T-helper 2 cell treated with Interferon-gamma antibody and Interleukin-4, amounts not matched to agents 5 μg/mL and 100 μg/mL, for 36 hours (primary cell): ENCODE results near the gene OR52B4.
"Not testable (repeated sequence)": the region's sequence is repeated elsewhere in the genome, so short reads cannot be mapped to it uniquely, and the experiment has no call there.

Source experiments
- DNase-seq: peaks from one replicate; pipeline ENCODE4 v3.0.0; 2021; ENCODE audit warnings: low spot score
- H3K27ac Mint-ChIP-seq: one replicate; pipeline ENCODE4 v1.8.0; 2021; ENCODE audit warnings: mild to moderate bottlenecking, mixed read lengths
- H3K27me3 Mint-ChIP-seq: one replicate; pipeline ENCODE4 v1.8.0; 2021; ENCODE audit warnings: low read depth, mixed read lengths
- H3K36me3 Mint-ChIP-seq: one replicate; pipeline ENCODE4 v1.8.0; 2021; ENCODE audit warnings: low read depth, mixed read lengths
- H3K4me1 Mint-ChIP-seq: one replicate; pipeline ENCODE4 v1.8.0; 2021; ENCODE audit warnings: low read depth, mixed read lengths
- H3K4me3 Mint-ChIP-seq: one replicate; pipeline ENCODE4 v1.8.0; 2022; ENCODE audit warnings: mild to moderate bottlenecking, moderate library complexity, mixed read lengths
- H3K9me3 Mint-ChIP-seq: one replicate; pipeline ENCODE4 v1.8.0; 2021; ENCODE audit warnings: mixed read lengths

Gene OR52B4

DNA sequence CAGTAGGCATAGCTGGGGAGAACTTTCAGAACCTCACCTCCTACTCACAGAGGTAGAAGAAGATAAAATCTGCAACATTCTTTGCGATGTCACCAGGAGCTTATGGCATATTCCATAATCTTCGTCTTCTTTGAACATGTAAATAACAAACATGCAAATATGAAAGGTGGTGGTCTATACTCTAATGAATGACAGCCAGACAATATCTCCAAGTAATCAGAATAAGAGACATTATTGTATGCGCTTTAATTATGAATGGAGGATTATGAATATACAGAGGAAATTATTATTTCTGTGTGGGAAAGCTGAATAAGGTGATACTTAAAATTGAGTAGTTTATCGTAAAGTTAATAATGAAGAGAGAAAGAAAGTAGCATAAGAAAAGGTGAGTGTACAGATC lies at the start of gene OR52B4:
Gene OR52B4 (minus strand): TSS at position 101 of the 400 bp plus-strand sequence. CDS start 91 bp downstream, at position 10.
- H3K9me3 Mint-ChIP-seq: no peaks in the 10 kb centered on the region
- no peak for DNase-seq
- H3K36me3 Mint-ChIP-seq: no peaks in the 10 kb centered on the region
- no peaks in the 10 kb centered on the region for H3K4me1 Mint-ChIP-seq
- no peaks in the 10 kb centered on the region for H3K27me3 Mint-ChIP-seq
- no peak within 1 kb of the TSS for H3K4me3 Mint-ChIP-seq
- no peak within 1 kb of the TSS for H3K27ac Mint-ChIP-seq

DNA sequence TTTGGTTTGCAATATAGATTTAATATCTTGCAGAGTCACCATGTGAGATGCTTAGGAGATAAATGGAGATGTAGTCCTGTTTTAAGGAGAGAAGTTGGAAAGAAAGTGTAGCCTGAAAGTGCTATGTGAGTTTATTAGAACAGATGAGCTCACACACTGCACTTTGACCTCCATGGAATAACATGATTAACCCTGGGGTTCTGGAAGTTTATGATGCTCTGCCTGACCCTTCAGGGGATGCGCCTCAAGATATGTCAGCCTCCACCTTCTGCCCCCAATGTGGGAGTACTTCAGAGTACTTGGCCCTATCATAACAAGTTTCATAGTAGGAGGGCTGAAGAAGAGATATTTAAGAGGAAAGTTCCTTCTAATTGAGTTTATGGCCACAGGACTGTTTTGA lies 48.6 kb upstream of the OR52B4 start:
- H3K9me3 Mint-ChIP-seq: no peaks in the 10 kb centered on the region
- H3K4me3 Mint-ChIP-seq: no peak overlapping the region
- H3K4me1 Mint-ChIP-seq: no peaks in the 10 kb centered on the region
- H3K27ac Mint-ChIP-seq: no peak overlapping the region
- H3K36me3 Mint-ChIP-seq: no peaks in the 10 kb centered on the region
- DNase-seq: no peak
- peaks cover 2% of the 10 kb centered on the region for H3K27me3 Mint-ChIP-seq

DNA sequence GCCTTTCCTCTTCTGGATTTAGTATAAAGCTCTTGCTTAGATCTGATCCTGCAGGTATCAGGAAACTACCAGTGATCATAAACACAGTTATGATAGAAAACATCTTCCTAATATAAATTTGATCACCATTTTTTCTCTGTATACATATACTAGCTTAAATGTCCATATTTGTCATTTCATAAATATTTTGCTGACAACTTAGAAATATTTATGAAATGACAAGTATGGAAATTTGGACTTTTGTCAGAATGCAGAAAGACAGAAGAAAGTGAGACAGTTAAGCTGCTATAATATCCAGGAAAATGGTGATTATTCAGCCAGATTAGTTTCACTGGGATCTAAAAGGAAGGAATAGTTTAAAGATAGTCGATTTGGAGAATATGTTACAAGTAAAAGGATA lies 48.1 kb upstream of the OR52B4 start:
- H3K27me3 Mint-ChIP-seq: peaks cover 2% of the 10 kb centered on the region
- no peak overlapping the region for H3K27ac Mint-ChIP-seq
- H3K9me3 Mint-ChIP-seq: no peaks in the 10 kb centered on the region
- no peak overlapping the region for H3K4me3 Mint-ChIP-seq
- no peak for DNase-seq
- no peaks in the 10 kb centered on the region for H3K4me1 Mint-ChIP-seq
- H3K36me3 Mint-ChIP-seq: no peaks in the 10 kb centered on the region

DNA sequence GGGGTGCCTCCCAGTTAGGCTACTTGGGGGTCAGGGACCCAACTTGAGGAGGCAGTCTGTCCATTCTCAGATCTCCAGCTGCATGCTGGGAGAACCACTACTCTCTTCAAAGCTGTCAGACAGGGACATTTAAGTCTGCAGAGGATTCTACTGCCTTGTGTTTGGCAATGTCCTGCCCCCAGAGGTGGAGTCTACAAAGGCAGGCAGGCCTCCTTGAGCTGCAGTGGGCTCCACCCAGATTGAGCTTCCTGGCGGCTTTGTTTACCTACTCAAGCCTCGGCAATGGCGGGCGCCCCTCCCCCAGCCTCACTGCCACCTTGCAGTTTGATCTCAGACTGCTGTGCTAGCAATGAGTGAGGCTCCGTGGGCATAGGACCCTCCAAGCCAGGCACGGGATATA lies 38.0 kb upstream of the OR52B4 start:
- H3K4me3 Mint-ChIP-seq, H3K27me3 Mint-ChIP-seq, H3K9me3 Mint-ChIP-seq, H3K27ac Mint-ChIP-seq, H3K36me3 Mint-ChIP-seq, H3K4me1 Mint-ChIP-seq, DNase-seq: not testable (repeated sequence)

DNA sequence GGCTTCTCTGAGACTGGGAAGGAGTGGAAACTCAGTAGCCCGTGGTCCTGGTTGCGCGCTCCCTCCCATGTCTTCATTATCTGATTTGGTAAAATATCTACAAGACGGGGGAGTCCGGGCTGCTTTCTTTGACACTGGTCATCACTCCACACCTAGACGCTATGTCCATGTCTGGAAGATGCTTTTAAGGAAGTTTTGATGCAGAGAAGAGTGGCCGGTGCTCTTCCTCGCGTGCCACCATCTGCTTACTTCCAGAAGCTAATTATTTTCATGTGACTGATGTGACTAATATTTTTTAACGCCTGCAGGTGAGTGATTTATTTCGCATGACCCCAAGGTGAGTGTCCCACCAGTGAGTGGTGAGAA lies 25.7 kb upstream of the OR52B4 start:
- peaks cover 35% of the 10 kb centered on the region for H3K36me3 Mint-ChIP-seq
- peaks cover 8% of the 10 kb centered on the region for H3K9me3 Mint-ChIP-seq
- peak overlapping the region; percentile 94 for H3K27ac Mint-ChIP-seq
- H3K4me3 Mint-ChIP-seq: peak overlapping the region; percentile 92
- peaks cover 2% of the 10 kb centered on the region for H3K27me3 Mint-ChIP-seq
- H3K4me1 Mint-ChIP-seq: peaks cover 31% of the 10 kb centered on the region
- no peak for DNase-seq

DNA sequence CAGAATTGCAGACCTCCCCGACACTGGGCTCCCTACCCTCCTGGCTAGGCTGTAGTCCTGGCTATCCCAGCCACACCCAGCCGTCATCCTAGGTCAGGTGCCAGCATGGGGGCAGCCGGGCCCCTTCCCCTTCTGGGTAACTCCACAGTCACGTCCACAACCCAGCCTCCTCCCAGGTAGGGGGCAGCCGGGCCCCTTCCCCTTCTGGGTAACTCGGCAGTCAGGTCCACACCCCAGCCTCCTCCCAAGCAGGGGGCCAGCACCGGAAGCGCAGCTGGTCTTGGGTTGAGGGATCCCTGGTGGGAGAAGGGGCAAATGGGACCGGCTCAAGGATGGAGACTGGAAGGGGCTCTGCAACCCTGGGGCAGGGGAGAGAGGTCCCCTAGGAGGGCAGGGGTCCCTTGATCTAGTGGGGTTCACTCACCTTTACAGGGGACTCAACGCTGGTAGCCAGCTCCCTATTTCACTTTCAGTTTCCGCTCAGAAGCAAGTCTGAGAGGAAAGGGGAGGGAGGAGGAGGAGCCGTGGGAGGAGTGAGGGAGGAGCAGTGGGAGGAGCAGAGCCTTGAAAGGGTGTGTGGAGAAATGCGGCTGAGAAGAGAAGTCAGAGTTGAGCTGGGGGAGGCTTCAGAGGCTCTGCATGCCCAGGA lies 25.1 kb upstream of the OR52B4 start, which contains the start of gene TRIM21:
Gene TRIM21 (minus strand): TSS at position 494 of the 649 bp plus-strand sequence. CDS start 3,293 bp downstream, outside the sequence.
- DNase-seq: peak; percentile 85
- Mint-ChIP-seq H3K27me3 (peaks cover 2% of the 10 kb centered on the region), H3K27ac (peak within 1 kb of the TSS; percentile 94), H3K4me1 (peaks cover 32% of the 10 kb centered on the region), H3K9me3 (peaks cover 5% of the 10 kb centered on the region), H3K4me3 (peak within 1 kb of the TSS; percentile 92), H3K36me3 (peaks cover 41% of the 10 kb centered on the region)

DNA sequence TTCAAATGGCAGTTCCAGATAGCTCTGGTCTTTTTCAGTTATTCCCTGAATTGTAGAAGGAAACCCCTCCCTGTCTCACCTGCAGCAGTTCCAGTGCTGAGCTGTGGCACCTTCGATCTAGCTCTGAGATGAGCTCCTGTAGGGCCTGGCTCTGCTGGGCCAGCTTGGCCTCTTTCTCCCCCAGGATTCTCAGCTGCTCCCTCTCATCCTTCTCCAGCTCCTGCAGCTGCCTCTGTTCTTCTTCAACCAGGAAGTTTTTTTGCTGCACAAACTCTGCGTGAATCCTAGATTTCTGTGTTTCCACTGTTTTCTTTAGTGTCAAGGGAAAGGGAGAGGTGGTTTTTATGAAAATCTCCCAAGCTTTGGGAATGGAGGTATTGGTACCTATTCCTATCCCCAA lies 20.0 kb upstream of the OR52B4 start:
- no peak for DNase-seq
- Mint-ChIP-seq H3K27me3 (no peaks in the 10 kb centered on the region), H3K9me3 (no peaks in the 10 kb centered on the region), H3K27ac (no peak overlapping the region), H3K4me3 (no peak overlapping the region), H3K4me1 (peaks cover 23% of the 10 kb centered on the region), H3K36me3 (peaks cover 80% of the 10 kb centered on the region)

DNA sequence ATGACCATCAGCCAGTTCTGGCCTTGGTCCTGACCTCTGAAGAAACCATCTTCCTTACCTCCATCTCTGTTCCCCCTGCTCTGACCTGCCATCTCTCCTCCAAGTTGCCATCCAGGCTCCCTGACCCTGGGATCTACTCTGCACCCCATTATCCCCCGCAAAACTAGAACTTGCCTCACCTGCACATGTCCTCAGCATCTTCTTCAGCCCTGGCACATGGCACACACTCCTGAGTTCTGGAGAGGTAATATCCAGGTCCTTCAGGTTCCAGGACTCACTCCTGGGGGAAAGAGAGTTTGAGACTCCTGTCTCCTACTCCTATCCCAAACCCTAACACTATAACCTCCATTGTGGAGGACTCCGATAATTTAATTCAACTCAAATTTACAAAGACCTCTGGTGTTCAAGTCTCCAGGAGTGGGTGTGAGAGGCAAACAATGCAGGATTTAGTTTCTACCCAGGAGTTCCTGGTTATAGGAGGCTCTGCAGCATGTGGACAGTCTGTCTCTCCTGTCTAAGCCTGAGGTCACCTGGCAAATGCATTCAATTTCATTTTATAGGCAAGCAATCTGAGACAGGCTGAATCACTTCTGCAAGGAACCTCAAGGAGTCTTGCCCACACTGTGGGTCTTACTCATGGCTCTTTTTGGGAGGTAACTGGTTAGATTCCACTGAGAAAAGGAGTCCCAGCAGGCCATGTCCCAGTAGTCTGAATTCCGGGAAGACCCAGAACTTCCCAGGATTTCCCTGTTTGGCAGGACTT lies 18.0 kb upstream of the OR52B4 start:
- H3K27ac Mint-ChIP-seq: no peak overlapping the region
- H3K4me3 Mint-ChIP-seq: no peak overlapping the region
- H3K36me3 Mint-ChIP-seq: peaks cover 67% of the 10 kb centered on the region
- peaks cover 11% of the 10 kb centered on the region for H3K4me1 Mint-ChIP-seq
- no peaks in the 10 kb centered on the region for H3K9me3 Mint-ChIP-seq
- no peak for DNase-seq
- H3K27me3 Mint-ChIP-seq: no peaks in the 10 kb centered on the region

DNA sequence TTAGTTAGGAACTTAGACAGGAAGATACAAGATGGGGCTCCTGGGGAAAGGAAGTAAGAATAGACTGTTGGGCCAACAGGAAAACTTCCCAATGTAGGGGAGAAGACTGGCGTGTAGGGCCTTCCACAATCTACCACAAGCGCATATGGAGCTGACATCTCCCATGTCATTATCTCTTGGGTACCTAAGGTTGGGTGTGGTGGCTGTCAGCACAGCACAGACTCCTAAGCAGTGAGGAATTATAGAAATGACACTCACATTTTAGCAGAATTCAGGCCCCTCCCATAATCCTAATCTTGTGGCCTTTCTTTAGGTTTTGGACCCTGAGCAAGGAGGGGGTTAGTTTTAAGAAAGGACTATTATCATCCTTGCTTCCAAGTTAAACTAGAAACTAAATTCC lies 13.7 kb upstream of the OR52B4 start:
- no peaks in the 10 kb centered on the region for H3K4me1 Mint-ChIP-seq
- DNase-seq: no peak

DNA sequence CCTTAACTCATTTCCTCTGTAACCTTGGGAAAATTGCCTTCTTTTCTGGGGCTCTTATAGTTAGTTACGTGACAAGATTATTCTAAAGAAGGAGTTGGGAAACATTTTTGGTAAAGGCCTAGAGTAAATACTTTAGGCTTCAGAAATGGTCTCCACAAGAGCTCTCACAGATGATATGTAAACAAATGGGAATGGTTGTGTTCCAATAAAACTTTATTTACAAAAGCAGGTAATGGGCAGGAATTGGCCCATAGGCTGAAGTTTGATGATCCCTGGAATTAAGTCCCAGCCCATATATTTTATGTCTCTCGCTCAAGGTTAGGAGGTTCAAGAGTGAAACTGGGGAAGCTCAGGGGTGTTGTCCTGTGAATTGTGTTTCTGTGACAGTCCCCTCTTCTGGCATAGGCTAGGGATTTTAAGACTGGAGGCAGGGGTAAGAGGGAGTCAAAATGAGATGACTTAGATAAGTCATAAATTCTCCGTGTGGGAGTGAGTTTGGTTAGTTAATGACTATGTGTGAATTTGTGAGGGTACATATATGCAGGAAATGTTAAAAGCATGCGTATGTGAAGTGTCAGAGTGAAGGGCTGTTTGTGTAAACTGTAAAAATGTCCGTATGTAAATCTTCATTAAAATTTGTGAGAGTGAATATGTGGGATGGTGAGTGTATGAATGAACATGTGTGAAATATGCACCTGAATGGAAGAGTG lies 7.4 kb upstream of the OR52B4 start:
- no peaks in the 10 kb centered on the region for H3K4me1 Mint-ChIP-seq
- DNase-seq: no peak
- no peak overlapping the region for H3K27ac Mint-ChIP-seq
- no peaks in the 10 kb centered on the region for H3K9me3 Mint-ChIP-seq
- H3K36me3 Mint-ChIP-seq: no peaks in the 10 kb centered on the region
- H3K4me3 Mint-ChIP-seq: no peak overlapping the region
- no peaks in the 10 kb centered on the region for H3K27me3 Mint-ChIP-seq

More for the DNA sequence above, 13.7 kb upstream of the OR52B4 start:
- H3K4me3 Mint-ChIP-seq: no peak overlapping the region
- peaks cover 30% of the 10 kb centered on the region for H3K36me3 Mint-ChIP-seq
- H3K27ac Mint-ChIP-seq: no peak overlapping the region
- no peaks in the 10 kb centered on the region for H3K9me3 Mint-ChIP-seq
- no peaks in the 10 kb centered on the region for H3K27me3 Mint-ChIP-seq

DNA sequence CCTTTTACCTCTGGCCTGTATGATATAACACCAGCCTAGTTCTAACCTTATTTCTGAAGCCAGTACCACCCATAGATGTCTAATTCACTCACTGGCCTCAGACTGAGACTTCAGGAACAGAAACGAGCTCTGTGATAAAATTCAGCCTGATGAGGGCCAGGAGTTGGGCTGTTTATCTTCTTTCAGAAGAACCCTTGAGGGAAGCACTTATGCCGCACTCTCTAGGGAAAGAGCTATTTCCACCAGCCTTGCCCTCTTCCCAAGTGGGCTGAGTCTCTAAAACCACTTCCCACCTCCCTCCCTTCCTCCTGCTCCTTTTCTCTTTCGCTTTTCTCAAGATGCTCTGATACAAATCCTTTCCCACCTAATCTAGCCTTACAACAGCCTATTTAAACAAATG lies 2.0 kb upstream of the OR52B4 start:
- no peak for DNase-seq
- no peaks in the 10 kb centered on the region for H3K27me3 Mint-ChIP-seq
- H3K36me3 Mint-ChIP-seq: no peaks in the 10 kb centered on the region
- no peak overlapping the region for H3K27ac Mint-ChIP-seq
- H3K9me3 Mint-ChIP-seq: no peaks in the 10 kb centered on the region
- H3K4me1 Mint-ChIP-seq: no peaks in the 10 kb centered on the region
- no peak overlapping the region for H3K4me3 Mint-ChIP-seq

DNA sequence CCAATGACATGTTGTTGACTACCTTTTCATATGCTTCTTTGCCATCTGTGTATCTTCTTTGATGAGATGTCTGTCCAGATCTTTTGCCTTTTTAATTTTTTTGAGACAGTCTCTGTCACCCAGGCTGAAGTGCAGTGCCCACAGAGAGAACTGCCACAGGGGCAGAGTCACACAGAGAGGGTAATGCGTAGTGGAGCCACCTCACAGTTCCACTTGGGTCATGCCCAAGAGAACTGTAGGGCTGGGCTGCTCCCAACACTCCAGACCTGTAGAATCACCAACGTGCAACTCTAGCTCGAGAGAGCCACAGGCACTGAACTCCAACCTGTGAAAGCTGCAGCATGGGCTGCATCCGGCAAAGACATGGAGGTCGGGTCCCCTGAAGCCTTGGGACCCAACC lies 20.0 kb downstream of the OR52B4 start:
- H3K36me3 Mint-ChIP-seq, H3K9me3 Mint-ChIP-seq, H3K27ac Mint-ChIP-seq: not testable (repeated sequence)

DNA sequence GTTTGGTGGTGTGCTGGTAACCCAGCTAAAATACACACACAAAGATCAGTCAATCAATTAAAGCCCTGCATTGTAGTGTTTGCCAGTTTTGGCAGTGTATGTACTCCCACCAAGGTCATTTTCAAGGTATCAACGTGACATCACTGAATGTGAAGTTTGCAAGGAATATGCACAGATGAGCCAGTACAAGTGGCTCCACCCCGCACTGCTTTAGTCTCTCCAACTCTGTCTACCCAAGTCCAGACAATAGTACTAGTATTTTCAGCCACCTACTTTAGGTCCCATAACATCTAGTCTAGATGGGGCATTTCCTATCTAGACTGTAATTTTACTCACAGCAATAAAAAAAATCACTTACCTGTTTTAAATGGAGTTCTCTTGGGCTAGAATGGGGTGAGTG lies 22.8 kb downstream of the OR52B4 start:
- H3K27me3 Mint-ChIP-seq, H3K4me3 Mint-ChIP-seq, H3K4me1 Mint-ChIP-seq, H3K36me3 Mint-ChIP-seq, DNase-seq, H3K9me3 Mint-ChIP-seq, H3K27ac Mint-ChIP-seq: not testable (repeated sequence)

More for the DNA sequence above, 20.0 kb downstream of the OR52B4 start:
- not testable (repeated sequence) for DNase-seq, H3K4me1 Mint-ChIP-seq, H3K27me3 Mint-ChIP-seq, H3K4me3 Mint-ChIP-seq

DNA sequence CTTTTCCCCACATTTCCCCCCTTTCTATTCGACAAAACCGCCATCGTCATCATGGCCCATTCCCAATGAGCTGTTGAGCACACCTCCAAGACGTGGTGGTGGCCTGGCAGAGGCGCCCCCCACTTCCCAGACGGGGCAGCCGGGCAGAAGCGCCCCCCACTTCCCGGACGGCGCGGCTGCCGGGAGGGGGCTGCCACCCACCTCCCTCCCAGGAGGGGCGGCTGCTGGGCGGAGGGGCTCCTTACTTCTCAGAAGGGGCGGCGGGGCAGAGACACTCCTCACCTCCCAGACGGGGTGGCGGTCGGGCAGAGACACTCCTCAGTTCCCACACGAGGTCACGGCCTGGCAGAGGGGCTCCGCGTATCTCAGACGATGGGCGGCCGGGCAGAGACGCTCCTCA lies 33.8 kb downstream of the OR52B4 start:
- H3K27ac Mint-ChIP-seq, H3K36me3 Mint-ChIP-seq, H3K4me1 Mint-ChIP-seq, H3K4me3 Mint-ChIP-seq, H3K9me3 Mint-ChIP-seq, H3K27me3 Mint-ChIP-seq, DNase-seq: not testable (repeated sequence)
